ENCODE results near the gene NFS1. TPM values are rescaled to one million over a fixed set of nuclear protein-coding genes. Genes with fewer than 3 reads are reported as not detected.

Gene NFS1
- total RNA-seq, 2 experiments from 2014 or later = 33.6 to 38.1 TPM

DNA sequence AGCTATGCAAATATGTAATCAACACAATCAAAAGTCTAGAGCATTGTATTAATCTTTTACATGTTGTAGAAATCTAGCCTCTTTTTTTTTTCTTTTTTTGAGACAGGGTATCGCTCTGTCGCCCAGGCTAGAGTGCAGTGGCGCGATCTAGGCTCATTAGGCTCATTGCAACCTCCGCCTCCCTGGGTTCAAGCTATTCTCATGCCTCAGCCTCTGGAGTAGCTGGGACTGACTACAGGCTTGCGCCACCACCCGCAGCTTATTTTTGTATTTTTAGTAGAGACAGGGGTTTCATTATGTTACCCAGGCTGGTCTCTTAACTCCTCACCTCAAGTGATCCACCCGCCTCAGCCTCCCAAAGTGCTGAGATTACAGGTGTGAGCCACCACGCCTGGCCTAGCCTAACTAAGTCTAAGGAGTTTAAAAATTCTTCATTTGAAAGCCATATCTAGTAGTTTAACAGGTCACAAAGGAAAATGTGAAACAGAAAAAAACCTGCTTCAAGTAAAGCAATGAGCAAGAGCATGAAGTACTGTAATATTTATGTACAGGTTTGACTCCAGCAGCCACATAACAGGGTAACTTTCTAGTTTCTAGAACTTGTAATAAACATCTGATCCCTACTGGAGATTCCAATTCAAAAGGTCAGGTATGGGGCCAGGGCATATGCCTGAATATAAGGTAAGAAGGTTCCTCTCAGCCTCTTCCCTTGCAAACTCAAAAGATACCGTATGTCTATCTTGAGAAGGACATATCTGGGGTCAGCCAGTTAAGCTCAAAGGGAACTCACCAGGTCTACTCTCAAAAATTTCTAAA lies 38.8 kb downstream of the NFS1 start:
- DNase-seq = peak; percentile 67
- intact Hi-C loops (cut with micrococcal nuclease) = loop anchor here (1.0 to 10.0 kb wide), 8 partner anchors 41 to 1668 kb away; partner anchors contain the start of genes ERGIC3, NCOA6, RALY and TRPC4AP
- peaks cover 43% of the 10 kb centered on the region for H3K36me3 Mint-ChIP-seq (ENCODE audit: low read depth)

GRCh38 chr20:35657271-35657670 lies 41.9 kb downstream of the NFS1 start:
- peak overlapping the region; percentile 70 for H3K27ac Mint-ChIP-seq
- H3K27me3 Mint-ChIP-seq (ENCODE audit: low read depth) = no peaks in the 10 kb centered on the region
- peak overlapping the region; percentile 19 for H3K4me3 Mint-ChIP-seq
- H3K4me1 Mint-ChIP-seq (ENCODE audit: low read depth) = peaks cover 57% of the 10 kb centered on the region
- CTCF ChIA-PET = interaction anchor here (0.7 kb wide), 1 partner anchor 151 kb away, joined by 3 read pairs; no protein-coding TSS in a partner anchor
- intact Hi-C loops (cut with micrococcal nuclease) = no loop called here
- peaks cover 6% of the 10 kb centered on the region for H3K9me3 Mint-ChIP-seq
- peaks cover 36% of the 10 kb centered on the region for H3K36me3 Mint-ChIP-seq (ENCODE audit: low read depth)
- DNase-seq = no peak

More for the DNA sequence above, 38.8 kb downstream of the NFS1 start:
- Mint-ChIP-seq H3K9me3 (peaks cover 6% of the 10 kb centered on the region), H3K27ac (peak overlapping the region; percentile 99), H3K27me3 (ENCODE audit: low read depth) (no peaks in the 10 kb centered on the region), H3K4me1 (ENCODE audit: low read depth) (peaks cover 66% of the 10 kb centered on the region), H3K4me3 (peak overlapping the region; percentile 51)
- CTCF ChIA-PET = interaction anchor here (1.1 to 3.0 kb wide), 5 partner anchors 11 to 294 kb away, joined by 3 to 14 read pairs (median 4); partner anchors contain the start of gene SCAND1

DNA sequence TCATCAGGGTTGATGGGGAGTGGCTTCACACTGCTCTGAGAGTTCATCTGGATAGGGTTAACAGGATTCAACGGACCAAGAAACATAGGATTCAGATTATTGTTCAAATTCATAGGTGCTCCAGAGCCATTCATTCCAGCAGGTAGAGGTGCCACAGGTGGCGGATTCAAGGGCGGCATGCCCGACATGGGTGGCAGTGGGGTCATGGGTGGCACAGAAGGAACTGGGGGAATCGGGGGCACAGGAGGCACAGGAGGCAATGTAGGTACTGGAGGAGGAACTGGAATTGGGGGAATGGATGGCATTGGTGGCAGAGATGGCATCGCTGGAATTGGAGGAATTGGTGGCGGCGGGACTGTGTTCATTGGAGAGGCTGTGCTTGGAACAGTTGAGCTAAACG lies 44.7 kb downstream of the NFS1 start:
- H3K4me3 Mint-ChIP-seq = no peak overlapping the region
- CTCF ChIA-PET = interaction anchor here (0.7 to 1.0 kb wide), 3 partner anchors 53 to 190 kb away, joined by 3 read pairs; no protein-coding TSS in a partner anchor
- no peaks in the 10 kb centered on the region for H3K27me3 Mint-ChIP-seq (ENCODE audit: low read depth)
- no peak for DNase-seq
- peaks cover 56% of the 10 kb centered on the region for H3K4me1 Mint-ChIP-seq (ENCODE audit: low read depth)
- intact Hi-C loops (cut with micrococcal nuclease) = no loop called here
- peaks cover 29% of the 10 kb centered on the region for H3K36me3 Mint-ChIP-seq (ENCODE audit: low read depth)
- H3K27ac Mint-ChIP-seq = no peak overlapping the region
- H3K9me3 Mint-ChIP-seq = no peaks in the 10 kb centered on the region

DNA sequence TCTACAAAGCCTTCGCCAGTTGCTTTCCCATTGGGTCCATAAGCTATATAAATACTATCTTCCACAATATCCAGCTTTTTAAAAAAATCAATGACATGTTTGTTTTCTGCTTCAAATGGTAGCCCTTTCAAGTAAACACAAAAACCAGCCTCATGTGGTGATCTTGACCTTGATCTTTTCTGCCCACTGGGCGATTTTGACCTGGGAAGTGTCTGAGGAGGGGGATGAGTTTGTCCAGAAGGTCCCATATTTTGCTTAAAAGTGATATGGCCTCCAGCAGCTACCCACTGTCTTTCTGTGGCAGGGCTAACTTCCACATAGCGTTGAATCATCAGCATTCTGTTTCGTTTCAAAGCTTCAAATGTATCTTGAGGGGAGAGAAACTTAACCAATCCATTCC lies 45.3 kb downstream of the NFS1 start:
- intact Hi-C loops (cut with micrococcal nuclease) = no loop called here
- Mint-ChIP-seq H3K9me3 (no peaks in the 10 kb centered on the region), H3K4me1 (ENCODE audit: low read depth) (peaks cover 57% of the 10 kb centered on the region)

DNA sequence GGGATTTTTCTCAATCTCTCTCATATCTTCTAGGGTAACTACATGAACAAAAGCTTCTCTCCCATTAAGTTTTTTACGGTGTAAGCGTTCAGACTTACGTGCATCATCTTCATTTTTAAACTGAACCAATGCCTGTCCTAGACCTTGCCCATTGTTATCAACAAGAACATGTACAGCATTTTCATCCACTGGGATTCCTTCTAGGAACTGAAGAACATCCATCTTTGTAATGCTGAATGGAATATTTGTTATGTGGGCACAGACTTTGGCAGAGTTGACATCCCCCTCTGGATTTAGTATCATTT lies 45.8 kb downstream of the NFS1 start:
- peaks cover 57% of the 10 kb centered on the region for H3K4me1 Mint-ChIP-seq (ENCODE audit: low read depth)
- intact Hi-C loops (cut with micrococcal nuclease) = no loop called here
- DNase-seq = no peak
- H3K27me3 Mint-ChIP-seq (ENCODE audit: low read depth) = no peaks in the 10 kb centered on the region
- no peaks in the 10 kb centered on the region for H3K9me3 Mint-ChIP-seq
- peaks cover 26% of the 10 kb centered on the region for H3K36me3 Mint-ChIP-seq (ENCODE audit: low read depth)
- H3K27ac Mint-ChIP-seq = no peak overlapping the region
- H3K4me3 Mint-ChIP-seq = no peak overlapping the region
- CTCF ChIA-PET = interaction anchor here (1.0 kb wide), 1 partner anchor 189 kb away, joined by 3 read pairs; no protein-coding TSS in a partner anchor

More for the DNA sequence above, 45.3 kb downstream of the NFS1 start:
- H3K36me3 Mint-ChIP-seq (ENCODE audit: low read depth) = peaks cover 25% of the 10 kb centered on the region
- DNase-seq = no peak
- H3K27me3 Mint-ChIP-seq (ENCODE audit: low read depth) = no peaks in the 10 kb centered on the region
- CTCF ChIA-PET = interaction anchor here (1.0 kb wide), 2 partner anchors 53 to 189 kb away, joined by 3 read pairs; no protein-coding TSS in a partner anchor
- H3K4me3 Mint-ChIP-seq = no peak overlapping the region
- no peak overlapping the region for H3K27ac Mint-ChIP-seq

GRCh38 chr20:35652641-35653429 lies 46.3 kb downstream of the NFS1 start:
- Mint-ChIP-seq H3K27me3 (ENCODE audit: low read depth) (no peaks in the 10 kb centered on the region), H3K4me1 (ENCODE audit: low read depth) (peaks cover 58% of the 10 kb centered on the region), H3K9me3 (no peaks in the 10 kb centered on the region), H3K27ac (no peak overlapping the region), H3K4me3 (no peak overlapping the region), H3K36me3 (ENCODE audit: low read depth) (peaks cover 24% of the 10 kb centered on the region)
- DNase-seq = no peak
- CTCF ChIA-PET = no interaction called here
- intact Hi-C loops (cut with micrococcal nuclease) = no loop called here

DNA sequence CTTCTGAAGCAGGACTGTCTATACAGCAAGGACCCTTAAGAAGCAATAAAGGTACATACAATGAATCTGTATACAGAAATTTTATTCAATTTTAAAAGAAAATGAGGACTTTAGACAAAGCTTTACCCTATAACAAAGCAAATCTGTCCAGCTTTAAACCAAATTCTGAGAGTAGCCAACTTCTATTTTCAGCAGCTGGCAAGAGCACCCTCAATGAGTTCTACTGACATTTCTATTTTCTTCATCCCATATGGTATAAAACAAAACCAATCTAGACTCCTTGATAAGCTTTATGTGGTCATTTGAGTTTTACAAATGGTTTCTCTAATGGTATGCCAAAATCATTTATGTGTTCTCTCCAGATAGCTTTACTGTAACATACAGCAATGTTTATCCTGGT lies 47.2 kb downstream of the NFS1 start:
- CTCF ChIA-PET = no interaction called here
- Mint-ChIP-seq H3K4me3 (no peak overlapping the region), H3K27me3 (ENCODE audit: low read depth) (no peaks in the 10 kb centered on the region), H3K9me3 (no peaks in the 10 kb centered on the region), H3K4me1 (ENCODE audit: low read depth) (peaks cover 56% of the 10 kb centered on the region), H3K36me3 (ENCODE audit: low read depth) (peaks cover 19% of the 10 kb centered on the region), H3K27ac (no peak overlapping the region)
- intact Hi-C loops (cut with micrococcal nuclease) = no loop called here
- no peak for DNase-seq

DNA sequence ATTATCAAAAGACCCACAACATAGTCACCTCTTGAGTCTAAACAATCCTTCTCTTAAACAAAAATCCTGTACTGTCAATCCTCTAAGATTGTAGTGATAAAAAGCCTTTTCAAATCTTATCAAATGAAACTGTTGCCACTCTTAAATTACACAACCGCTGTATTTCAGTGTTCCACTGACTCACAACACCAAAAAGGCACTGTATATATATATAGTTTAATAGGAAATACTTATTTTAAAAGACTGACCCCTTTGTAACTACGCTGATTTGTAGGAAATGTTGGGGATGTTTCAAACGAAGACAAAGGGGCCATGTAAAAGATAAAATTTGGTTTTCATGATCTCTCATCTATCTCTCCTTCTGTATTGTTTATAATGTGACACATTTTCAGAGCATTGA lies 48.5 kb downstream of the NFS1 start:
- CTCF ChIA-PET = no interaction called here
- H3K9me3 Mint-ChIP-seq = no peaks in the 10 kb centered on the region
- no peak overlapping the region for H3K27ac Mint-ChIP-seq
- peaks cover 58% of the 10 kb centered on the region for H3K4me1 Mint-ChIP-seq (ENCODE audit: low read depth)
- H3K27me3 Mint-ChIP-seq (ENCODE audit: low read depth) = no peaks in the 10 kb centered on the region
- intact Hi-C loops (cut with micrococcal nuclease) = no loop called here
- no peak overlapping the region for H3K4me3 Mint-ChIP-seq
- DNase-seq = no peak
- peaks cover 15% of the 10 kb centered on the region for H3K36me3 Mint-ChIP-seq (ENCODE audit: low read depth)

- H3K9me3 Mint-ChIP-seq = no peaks in the 10 kb centered on the region
- peak overlapping the region; percentile 5 for H3K27ac Mint-ChIP-seq
- no peak overlapping the region for H3K4me3 Mint-ChIP-seq
- H3K4me1 Mint-ChIP-seq (ENCODE audit: low read depth) = peaks cover 75% of the 10 kb centered on the region
- intact Hi-C loops (cut with micrococcal nuclease) = no loop called here
- CTCF ChIA-PET = interaction anchor here (0.6 to 1.7 kb wide), 3 partner anchors 9 to 39 kb away, joined by 3 to 4 read pairs (median 4); no protein-coding TSS in a partner anchor
- H3K36me3 Mint-ChIP-seq (ENCODE audit: low read depth) = peaks cover 15% of the 10 kb centered on the region
- DNase-seq = no peak
- H3K27me3 Mint-ChIP-seq (ENCODE audit: low read depth) = no peaks in the 10 kb centered on the region
Observed at GRCh38 chr20:35648836-35649235, 50.3 kb downstream of the NFS1 start.

GRCh38 chr20:35644806-35645205 lies 54.3 kb downstream of the NFS1 start:
- intact Hi-C loops (cut with micrococcal nuclease) = no loop called here
- H3K4me1 Mint-ChIP-seq (ENCODE audit: low read depth) = peaks cover 86% of the 10 kb centered on the region

DNA sequence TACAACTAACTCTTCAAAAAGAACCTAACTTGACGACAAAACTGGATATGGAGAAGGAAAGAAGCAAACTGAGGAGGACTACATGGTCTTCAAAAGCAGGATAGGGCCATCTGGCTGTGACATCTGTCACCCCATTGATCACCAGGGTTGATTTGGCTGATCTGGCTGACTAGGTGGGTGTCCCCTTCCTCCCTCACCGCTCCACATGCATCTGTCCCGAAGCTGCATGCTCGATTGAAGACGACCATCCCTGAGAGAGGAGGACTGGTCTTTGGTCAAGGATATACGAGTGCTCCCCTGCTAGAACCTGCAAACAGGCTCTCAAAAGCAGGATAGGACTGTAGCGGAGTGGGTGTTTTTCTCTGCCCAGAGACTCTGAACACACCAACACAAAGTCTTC lies 56.1 kb downstream of the NFS1 start:
- DNase-seq = no peak
- Mint-ChIP-seq H3K27me3 (ENCODE audit: low read depth) (no peaks in the 10 kb centered on the region), H3K9me3 (no peaks in the 10 kb centered on the region), H3K36me3 (ENCODE audit: low read depth) (peaks cover 1% of the 10 kb centered on the region), H3K27ac (no peak overlapping the region), H3K4me3 (no peak overlapping the region), H3K4me1 (ENCODE audit: low read depth) (peaks cover 76% of the 10 kb centered on the region)
- CTCF ChIA-PET = no interaction called here
- intact Hi-C loops (cut with micrococcal nuclease) = no loop called here

More at GRCh38 chr20:35644806-35645205, 54.3 kb downstream of the NFS1 start:
- CTCF ChIA-PET = no interaction called here
- Mint-ChIP-seq H3K36me3 (ENCODE audit: low read depth) (peaks cover 7% of the 10 kb centered on the region), H3K27ac (no peak overlapping the region), H3K4me3 (no peak overlapping the region), H3K9me3 (no peaks in the 10 kb centered on the region), H3K27me3 (ENCODE audit: low read depth) (no peaks in the 10 kb centered on the region)
- no peak for DNase-seq

DNA sequence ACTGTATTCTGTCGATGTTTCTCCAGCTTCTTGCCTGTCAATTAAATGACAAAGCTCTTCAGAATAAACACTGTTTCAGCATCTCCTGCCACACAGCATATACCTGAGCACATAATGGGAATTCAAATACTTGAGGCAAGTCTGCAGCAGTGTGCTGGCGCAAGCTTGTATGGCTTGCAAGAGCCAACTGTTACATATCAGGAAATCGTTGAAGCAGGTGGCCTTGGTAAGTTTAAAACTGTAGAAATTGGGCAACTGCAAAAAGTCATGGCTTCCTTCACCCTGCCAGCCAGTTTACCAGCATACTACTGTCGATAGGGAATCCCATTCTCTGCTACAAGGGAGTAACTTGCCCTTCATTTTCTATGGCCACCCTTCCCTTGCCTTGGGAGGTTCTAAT lies 57.4 kb downstream of the NFS1 start:
- H3K4me1 Mint-ChIP-seq (ENCODE audit: low read depth) = peaks cover 73% of the 10 kb centered on the region
- H3K27me3 Mint-ChIP-seq (ENCODE audit: low read depth) = no peaks in the 10 kb centered on the region
- no peak overlapping the region for H3K4me3 Mint-ChIP-seq
- intact Hi-C loops (cut with micrococcal nuclease) = no loop called here
- CTCF ChIA-PET = interaction anchor here (1.1 to 1.4 kb wide), 2 partner anchors 13 to 23 kb away, joined by 3 to 5 read pairs; no protein-coding TSS in a partner anchor
- no peaks in the 10 kb centered on the region for H3K36me3 Mint-ChIP-seq (ENCODE audit: low read depth)
- H3K27ac Mint-ChIP-seq = no peak overlapping the region
- H3K9me3 Mint-ChIP-seq = no peaks in the 10 kb centered on the region
- DNase-seq = no peak
